MM.1S (cell line): ENCODE measurements around the gene GNL1.

Source experiments
- CTCF ChIP-seq: fragments of 300-600 bp; sonication (generic); IDR thresholded peaks from 2 replicates; pipeline ENCODE4 v1.5.1; 2016; ENCODE audit warnings: antibody characterized with exemption, low read length, mixed read lengths
- EZH2 ChIP-seq: fragments of 300-600 bp; sonication (generic); optimal IDR thresholded peaks from 2 replicates; pipeline ENCODE3; 2017; ENCODE audit warnings: low read depth, mild to moderate bottlenecking, antibody characterized with exemption, low read length, mixed read lengths
- EZH2phosphoT487 ChIP-seq: fragments of 300-600 bp; sonication (generic); IDR thresholded peaks from 2 replicates; pipeline ENCODE4 v1.6.1; 2018; ENCODE audit warnings: antibody characterized with exemption, low read length

- TF ChIP-seq CTCF (no peak), EZH2 (no peak), EZH2phosphoT487 (no peak)
Measured at GRCh38 chr6:30600451-30600961, 44.2 kb upstream of the GNL1 start.
